GM15510 (cell line): ENCODE measurements around the gene UBN1.
A peak's percentile ranks its signal among the peaks of the same experiment; 100 is the strongest.

Experiments used
- POLR2A ChIP-seq: IDR thresholded peaks from 3 replicates; pipeline ENCODE4 v1.6.1; 2011; ENCODE audit warnings: borderline replicate concordance; ENCODE audit not compliant: insufficient read length; ENCODE audit errors: extremely low read depth

Gene UBN1

GRCh38 chr16:4846901-4847773, at the start of gene UBN1, which contains the start of gene GLYR1:
TSS of gene UBN1 (plus strand) at chr16:4847481. CDS start at chr16:4852918, 5,437 bp downstream.
TSS of gene GLYR1 (minus strand) at chr16:4847288. CDS start at chr16:4847265, 23 bp downstream.
- TF ChIP-seq POLR2A = peak; percentile 94

DNA sequence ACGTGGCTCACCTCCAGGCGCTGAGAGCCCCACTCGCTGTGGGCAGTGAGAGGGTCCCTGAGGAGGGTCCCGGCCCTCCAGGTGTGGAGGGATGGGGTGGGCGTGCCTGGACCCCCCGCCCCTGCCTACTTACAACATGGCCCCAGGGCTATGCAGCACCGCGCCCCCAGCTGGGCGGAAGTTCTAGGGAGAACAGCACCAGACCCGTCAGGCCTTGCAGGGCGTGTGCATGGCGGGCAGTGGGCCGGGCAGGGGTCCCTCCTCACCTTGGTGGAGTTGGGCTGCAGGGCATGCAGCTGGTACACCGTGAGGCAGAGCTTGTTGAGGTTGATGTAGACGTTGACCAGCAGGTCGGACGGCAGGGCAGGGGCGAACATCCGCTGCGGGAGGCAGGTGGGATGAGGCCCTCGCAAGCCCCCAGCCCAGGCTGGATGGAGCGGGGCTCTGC, 49.5 kb upstream of the UBN1 start:
- TF ChIP-seq POLR2A = no peak

- no peak for TF ChIP-seq POLR2A
Measured at GRCh38 chr16:4798456-4798855, 48.8 kb upstream of the UBN1 start.

DNA sequence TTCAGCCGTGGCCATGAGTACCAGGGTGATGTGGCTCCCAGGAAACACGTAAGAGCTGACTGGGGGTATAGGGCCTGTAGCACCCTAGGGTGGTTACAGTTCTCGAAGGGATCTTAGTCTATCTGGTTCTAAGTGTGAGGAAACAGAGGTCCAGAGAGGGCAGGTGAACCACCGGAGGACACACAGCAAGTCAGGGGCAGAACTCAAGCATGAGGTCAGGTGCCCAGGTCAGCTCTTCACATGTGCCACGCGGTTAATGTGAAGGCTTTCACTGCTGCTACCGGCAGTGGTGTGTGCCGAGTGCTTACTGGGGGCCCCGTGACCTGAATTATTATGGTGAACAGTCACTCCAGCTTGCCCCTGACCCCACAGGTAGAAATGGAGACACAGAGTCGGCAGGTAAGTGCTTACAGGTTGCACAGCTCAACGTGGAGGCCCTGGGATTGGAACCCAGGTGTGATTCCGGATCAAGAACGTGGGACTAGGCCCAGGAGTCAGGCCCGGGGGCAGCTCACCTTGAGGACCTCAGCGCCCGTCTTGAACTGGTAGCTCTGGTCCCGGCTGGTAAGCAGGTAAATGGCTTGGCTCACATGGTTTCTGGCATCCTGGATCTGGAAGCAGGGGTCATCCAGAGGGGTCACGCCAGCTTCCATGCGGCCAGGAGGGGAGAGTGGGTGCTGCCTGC, 48.0 kb upstream of the UBN1 start:
- no peak for TF ChIP-seq POLR2A

DNA sequence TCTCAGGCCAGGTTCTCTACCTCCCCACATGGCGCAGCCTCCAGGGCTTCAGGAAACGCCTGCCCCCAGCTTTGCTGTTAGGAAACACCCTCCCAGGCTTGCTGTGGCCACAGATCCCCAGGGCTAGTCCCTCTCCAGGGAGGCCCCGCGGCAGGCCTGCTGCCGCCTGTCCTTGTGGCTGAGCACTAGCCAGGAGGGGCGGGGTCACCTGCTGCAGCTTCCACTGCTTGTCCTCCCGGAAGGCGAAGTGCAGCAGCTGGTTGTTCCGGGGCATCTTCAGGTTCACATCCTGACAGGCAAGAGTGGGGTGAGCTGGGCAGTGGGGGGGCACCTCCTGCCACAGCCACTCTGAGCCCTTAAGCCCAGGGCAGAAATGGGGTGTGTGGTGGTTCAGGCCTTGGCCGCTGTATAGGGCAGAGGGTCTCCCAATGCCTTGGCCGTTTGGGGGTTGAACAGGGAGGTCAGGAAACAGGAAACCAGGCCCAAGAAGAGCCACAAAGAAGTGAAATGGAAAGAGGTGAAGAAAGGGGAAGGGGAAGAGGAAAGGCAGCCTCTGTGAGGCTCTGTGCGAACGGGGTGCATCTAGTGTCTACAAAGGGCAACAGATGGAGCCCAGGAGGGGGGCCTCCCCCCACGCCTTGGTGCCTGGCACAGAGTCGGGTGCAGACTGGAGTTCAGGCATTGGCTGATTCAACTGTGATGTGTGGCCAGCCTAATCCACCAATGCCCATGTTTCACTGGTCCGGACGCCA, 46.8 kb upstream of the UBN1 start:
- TF ChIP-seq POLR2A = peak; percentile 52

DNA sequence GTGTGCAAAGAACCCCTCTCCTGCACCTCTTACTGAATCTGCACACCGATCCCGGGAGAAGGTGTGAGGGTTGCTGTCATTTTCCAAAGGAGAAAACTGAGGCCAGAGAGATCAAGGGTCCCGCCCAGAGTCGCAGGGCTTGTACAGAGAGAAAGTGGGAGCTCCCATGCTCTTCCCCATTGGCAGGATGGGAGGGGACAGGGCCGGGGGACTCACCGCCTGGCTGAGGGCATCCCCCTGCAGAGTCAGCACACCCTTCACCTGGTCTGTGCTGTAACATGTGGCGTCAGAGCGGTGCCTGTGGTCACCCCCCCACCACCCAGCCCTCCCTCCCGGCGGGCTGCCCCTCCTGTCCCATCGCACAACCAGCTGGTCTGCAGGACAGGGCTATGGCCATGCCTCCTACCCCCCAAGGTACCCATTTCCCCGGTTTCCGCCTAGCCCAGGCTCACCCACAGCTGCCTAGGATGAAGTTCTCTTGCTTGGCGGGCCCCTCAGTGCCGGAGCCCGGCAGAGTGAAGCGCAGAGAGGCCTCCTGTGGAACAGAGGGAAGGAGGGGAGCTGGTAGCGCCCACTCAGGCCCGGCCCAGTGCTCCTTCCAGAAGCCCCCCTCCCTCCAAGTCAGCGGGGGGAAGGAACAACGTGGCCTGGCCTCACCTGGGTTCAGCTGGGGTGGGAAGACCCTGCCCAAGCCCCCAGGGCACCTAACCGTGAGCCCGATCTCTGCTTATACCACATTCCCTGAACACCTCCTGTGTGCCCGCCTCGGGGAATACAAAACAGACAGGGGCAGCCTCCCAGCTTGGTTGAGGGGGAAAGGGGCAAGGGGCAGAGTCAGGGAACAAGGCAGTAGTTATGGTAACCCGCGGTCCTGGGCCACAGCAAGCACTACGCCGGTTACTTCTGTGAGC, 46.0 kb upstream of the UBN1 start:
- no peak for TF ChIP-seq POLR2A

- peak; percentile 45 for TF ChIP-seq POLR2A
Measured at GRCh38 chr16:4801962-4802658, 45.2 kb upstream of the UBN1 start, which contains the start of gene ROGDI. TSS of gene ROGDI (minus strand) at chr16:4802633. CDS start at chr16:4802571, 62 bp downstream.

- TF ChIP-seq POLR2A = no peak
Measured at GRCh38 chr16:4802659-4803287, 44.5 kb upstream of the UBN1 start.

- no peak for TF ChIP-seq POLR2A
Measured at GRCh38 chr16:4803401-4803844, 43.9 kb upstream of the UBN1 start.

DNA sequence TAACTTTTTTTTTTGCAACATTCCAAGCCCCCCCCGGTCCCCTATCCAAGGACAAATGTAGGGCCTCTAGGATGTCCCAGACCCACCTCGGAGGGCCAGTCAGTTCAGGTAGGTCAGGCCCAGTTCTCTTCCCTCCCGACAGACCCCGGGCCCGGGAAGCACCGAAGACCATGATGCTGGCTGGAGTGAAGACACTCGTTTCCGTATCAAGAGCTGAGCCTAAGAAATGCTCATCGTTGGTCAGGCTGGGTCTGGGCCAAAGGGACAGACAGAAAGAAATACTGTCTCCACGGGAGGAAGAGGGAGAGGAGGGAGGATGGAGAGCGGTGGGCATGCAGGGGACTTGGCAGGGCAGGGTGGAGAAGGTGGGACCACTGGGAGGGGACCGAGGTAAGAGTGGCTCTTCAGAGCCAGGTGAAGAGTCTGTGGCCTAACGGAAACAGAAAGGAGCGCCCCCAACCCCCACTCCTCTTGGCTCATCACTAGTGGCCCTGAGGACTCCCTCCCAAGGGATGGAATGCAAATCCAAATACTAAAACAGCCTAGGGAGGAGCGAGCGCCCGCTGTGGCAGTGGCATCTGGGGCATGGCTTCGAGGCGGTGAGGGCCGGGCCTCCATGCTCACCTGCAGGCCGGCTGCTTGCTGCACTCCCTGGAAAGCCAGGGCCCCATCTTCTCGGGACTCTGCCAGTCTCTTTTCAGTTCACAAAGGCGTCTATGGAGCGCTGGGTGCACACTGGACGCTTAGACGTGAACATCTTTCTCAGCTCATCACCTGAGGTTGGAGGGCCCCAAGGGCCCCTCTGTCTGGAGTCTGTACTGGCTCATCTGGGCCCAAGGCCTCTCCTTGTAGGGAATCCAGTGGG, 43.2 kb upstream of the UBN1 start:
- no peak for TF ChIP-seq POLR2A

DNA sequence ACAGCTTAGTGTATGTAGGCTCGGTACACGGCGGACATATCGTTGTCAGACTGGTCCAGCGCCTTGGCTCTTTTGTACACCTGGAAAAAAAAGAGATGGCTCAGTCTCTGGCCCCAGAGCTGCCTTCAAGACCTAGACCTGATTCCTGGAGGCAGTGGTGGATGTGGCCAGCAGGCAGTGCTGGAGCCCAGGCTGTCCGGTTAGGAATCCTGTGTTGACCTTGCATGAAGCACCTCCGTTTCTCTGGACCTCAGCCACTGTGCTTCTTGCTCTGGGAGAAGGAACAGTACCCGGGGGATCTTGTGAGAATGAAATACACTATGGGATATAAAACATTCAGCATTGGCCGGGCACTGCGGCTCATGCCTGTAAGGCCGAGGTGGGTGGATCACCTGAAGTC, 42.0 kb upstream of the UBN1 start:
- TF ChIP-seq POLR2A = no peak

- no peak for TF ChIP-seq POLR2A
Measured at GRCh38 chr16:4806280-4806679, 41.0 kb upstream of the UBN1 start.
